Peyer's patch (tissue), 4 donors: ENCODE results near the gene ITGAD. TPM values are rescaled to one million over a fixed set of nuclear protein-coding genes. Genes with fewer than 3 reads are reported as not detected.

Source experiments
- DNase-seq, 3 donors: peaks; one replicate each; pipeline ENCODE4 v3.0.0-alpha.2; 2017 to 2019
- H3K27ac ChIP-seq, 4 donors: fragments of 200-600 bp; sonication (generic); one replicate each; pipeline ENCODE4 v1.5.1; 2016 to 2019
- H3K27me3 ChIP-seq, 2 donors: fragments of 200-600 bp; sonication (generic); one replicate each; pipeline ENCODE4 v1.5.1; 2019
- H3K36me3 ChIP-seq, 3 donors: fragments of 200-600 bp; sonication (generic); one replicate each; pipeline ENCODE4 v1.5.1; 2016 to 2019
- H3K4me1 ChIP-seq, 4 donors: fragments of 200-600 bp; sonication (generic); one replicate each; pipeline ENCODE4 v1.5.1; 2016 to 2019
- H3K4me3 ChIP-seq, 4 donors: fragments of 200-600 bp; sonication (generic); 1 replicate in 3 of 4; 2 replicates in 1 of 4; pipeline ENCODE4 v1.5.1; 2016 to 2019; ENCODE audit warnings: mild to moderate bottlenecking in 1 of 4
- H3K9me3 ChIP-seq, 4 donors: fragments of 200-600 bp; sonication (generic); one replicate each; pipeline ENCODE4 v1.5.1; 2016 to 2019; ENCODE audit warnings: mild to moderate bottlenecking in 1 of 4
- POLR2A ChIP-seq, 2 donors: fragments of 450-650 bp; IDR thresholded peaks; one replicate each; pipeline ENCODE4 v1.5.1; 2017; ENCODE audit warnings: antibody characterized with exemption in 2 of 2, mild to moderate bottlenecking in 2 of 2, moderate library complexity in 2 of 2
- total RNA-seq, 4 donors: library from RNA; depleted of rRNA; stranded (reverse); fragments of >200 nt; gene quantifications; one replicate each; pipeline ENCODE4 v1.1.0, GENCODE V29; 2016
- TF ChIP-seq, protein P1 (sequence below), 6 experiments: fragments of 450-650 bp in 4 of 6; fragments of 200-600 bp in 2 of 6; sonication (generic) in 1 of 6; IDR thresholded peaks; one replicate each; pipeline ENCODE4 v1.5.1; 2017 to 2019; ENCODE audit warnings: antibody characterized with exemption in 6 of 6, mild to moderate bottlenecking in 3 of 6, moderate library complexity in 1 of 6

ITGAD gene
- total RNA-seq, 4 donors from 2014 or later = 0.83 TPM; not detected in 3

DNA sequence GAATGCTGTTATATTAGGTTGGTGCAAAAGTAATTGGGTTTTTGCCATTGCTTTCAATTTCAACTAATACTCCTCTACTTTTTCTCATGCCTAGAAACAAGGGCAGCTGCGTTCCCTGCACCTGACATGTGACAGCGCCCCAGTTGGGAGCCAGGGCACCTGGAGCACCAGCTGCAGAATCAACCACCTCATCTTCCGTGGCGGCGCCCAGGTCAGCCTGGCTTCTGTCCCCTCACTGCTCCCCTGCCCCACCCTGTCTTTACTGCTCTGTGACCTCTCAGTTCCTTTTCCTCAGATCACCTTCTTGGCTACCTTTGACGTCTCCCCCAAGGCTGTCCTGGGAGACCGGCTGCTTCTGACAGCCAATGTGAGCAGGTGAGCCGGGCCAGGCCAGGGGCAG lies 16.4 kb upstream of the ITGAD start:
- no peak for TF ChIP-seq POLR2A (IDR thresholded peaks at IDR 0.05)
- TF ChIP-seq, protein P1, sequence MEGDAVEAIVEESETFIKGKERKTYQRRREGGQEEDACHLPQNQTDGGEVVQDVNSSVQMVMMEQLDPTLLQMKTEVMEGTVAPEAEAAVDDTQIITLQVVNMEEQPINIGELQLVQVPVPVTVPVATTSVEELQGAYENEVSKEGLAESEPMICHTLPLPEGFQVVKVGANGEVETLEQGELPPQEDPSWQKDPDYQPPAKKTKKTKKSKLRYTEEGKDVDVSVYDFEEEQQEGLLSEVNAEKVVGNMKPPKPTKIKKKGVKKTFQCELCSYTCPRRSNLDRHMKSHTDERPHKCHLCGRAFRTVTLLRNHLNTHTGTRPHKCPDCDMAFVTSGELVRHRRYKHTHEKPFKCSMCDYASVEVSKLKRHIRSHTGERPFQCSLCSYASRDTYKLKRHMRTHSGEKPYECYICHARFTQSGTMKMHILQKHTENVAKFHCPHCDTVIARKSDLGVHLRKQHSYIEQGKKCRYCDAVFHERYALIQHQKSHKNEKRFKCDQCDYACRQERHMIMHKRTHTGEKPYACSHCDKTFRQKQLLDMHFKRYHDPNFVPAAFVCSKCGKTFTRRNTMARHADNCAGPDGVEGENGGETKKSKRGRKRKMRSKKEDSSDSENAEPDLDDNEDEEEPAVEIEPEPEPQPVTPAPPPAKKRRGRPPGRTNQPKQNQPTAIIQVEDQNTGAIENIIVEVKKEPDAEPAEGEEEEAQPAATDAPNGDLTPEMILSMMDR (IDR thresholded peaks at IDR 0.05) = no peak
- no peak overlapping the region for H3K4me3 ChIP-seq
- no peak overlapping the region for H3K27ac ChIP-seq
- H3K27me3 ChIP-seq = no peaks in the 10 kb centered on the region
- no peaks in the 10 kb centered on the region for H3K9me3 ChIP-seq
- H3K4me1 ChIP-seq = no peaks in the 10 kb centered on the region
- peak in 1 of 3 donors; percentile 70 for DNase-seq
- no peaks in the 10 kb centered on the region for H3K36me3 ChIP-seq

DNA sequence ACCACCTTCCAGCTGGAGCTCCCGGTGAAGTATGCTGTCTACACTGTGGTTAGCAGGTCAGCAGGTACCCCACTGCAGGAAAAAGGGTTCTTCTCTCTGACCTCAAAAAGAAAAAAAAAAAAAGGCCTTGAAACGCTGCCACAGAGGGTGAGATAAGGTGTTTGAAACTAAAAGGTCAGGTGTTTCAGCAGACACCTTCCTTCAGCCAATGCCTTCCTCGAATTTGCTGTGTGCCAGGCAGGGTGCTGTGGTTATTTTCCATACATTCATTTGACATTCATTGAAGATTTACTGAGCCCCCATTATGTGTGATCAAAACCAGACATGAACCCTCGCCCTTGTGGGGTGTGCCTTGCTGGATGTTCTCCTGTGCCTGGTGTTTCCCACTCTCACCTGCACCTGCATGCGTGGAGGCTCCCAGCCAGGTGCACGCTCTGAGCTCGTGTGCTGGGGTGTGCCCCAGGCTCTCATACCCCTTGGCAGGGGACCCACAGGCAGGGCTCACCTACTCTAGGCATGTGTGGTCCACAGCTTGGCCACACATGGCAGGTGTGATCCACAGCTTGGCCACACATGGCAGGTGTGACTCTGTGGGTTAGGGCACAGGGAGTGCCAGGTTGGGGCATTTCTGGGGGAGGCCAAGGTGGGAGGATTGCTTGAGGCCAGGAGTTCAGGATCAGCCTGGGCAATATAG lies 15.8 kb upstream of the ITGAD start:
- no peaks in the 10 kb centered on the region for H3K27me3 ChIP-seq
- no peaks in the 10 kb centered on the region for H3K4me1 ChIP-seq
- no peaks in the 10 kb centered on the region for H3K36me3 ChIP-seq
- no peak for DNase-seq
- no peak overlapping the region for H3K4me3 ChIP-seq
- H3K27ac ChIP-seq = no peak overlapping the region
- H3K9me3 ChIP-seq = no peaks in the 10 kb centered on the region
- no peak for TF ChIP-seq POLR2A (IDR thresholded peaks at IDR 0.05)
- TF ChIP-seq, protein P1 (IDR thresholded peaks at IDR 0.05) = no peak

DNA sequence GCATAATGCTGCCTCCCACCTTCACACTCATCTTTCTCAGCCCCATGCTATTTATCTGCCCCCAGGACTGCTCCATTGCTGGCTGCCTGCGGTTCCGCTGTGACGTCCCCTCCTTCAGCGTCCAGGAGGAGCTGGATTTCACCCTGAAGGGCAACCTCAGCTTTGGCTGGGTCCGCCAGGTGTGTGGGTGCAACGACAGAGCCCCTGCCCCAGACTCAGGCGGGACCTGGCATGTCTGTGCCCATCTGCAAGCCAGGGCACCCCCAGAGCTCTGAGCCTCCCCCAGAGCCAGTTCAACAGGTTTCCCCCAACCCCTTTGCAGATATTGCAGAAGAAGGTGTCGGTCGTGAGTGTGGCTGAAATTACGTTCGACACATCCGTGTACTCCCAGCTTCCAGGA lies 12.9 kb upstream of the ITGAD start:
- H3K4me3 ChIP-seq = no peak overlapping the region
- H3K4me1 ChIP-seq = peaks cover 0 to 2% (median 0%) of the 10 kb centered on the region in 4 donors
- H3K27ac ChIP-seq = no peak overlapping the region
- H3K9me3 ChIP-seq = no peaks in the 10 kb centered on the region
- TF ChIP-seq, protein P1 (IDR thresholded peaks at IDR 0.05) = no peak
- no peak for TF ChIP-seq POLR2A (IDR thresholded peaks at IDR 0.05)
- no peaks in the 10 kb centered on the region for H3K27me3 ChIP-seq
- DNase-seq = no peak
- H3K36me3 ChIP-seq = no peaks in the 10 kb centered on the region

DNA sequence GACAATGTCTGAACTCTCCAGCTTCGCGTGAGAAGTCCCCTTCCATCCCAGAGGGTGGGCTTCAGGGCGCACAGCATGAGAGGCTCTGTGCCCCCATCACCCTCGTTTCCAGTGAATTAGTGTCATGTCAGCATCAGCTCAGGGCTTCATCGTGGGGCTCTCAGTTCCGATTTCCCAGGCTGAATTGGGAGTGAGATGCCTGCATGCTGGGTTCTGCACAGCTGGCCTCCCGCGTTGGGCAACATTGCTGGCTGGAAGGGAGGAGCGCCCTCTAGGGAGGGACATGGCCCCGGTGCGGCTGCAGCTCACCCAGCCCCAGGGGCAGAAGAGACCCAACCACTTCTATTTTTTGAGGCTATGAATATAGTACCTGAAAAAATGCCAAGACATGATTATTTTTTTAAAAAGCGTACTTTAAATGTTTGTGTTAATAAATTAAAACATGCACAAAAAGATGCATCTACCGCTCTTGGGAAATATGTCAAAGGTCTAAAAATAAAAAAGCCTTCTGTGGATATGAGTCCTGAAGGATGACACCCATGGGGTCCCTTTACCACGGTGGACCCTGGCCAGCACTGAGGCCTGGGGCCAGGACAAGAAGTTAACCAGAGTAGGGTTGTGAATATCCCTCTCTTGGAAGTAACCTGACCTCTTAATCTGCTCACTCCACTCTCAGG lies 10.5 kb upstream of the ITGAD start:
- H3K36me3 ChIP-seq = no peaks in the 10 kb centered on the region
- H3K9me3 ChIP-seq = no peaks in the 10 kb centered on the region
- no peak overlapping the region for H3K4me3 ChIP-seq
- peaks cover 0 to 9% (median 0%) of the 10 kb centered on the region in 4 donors for H3K4me1 ChIP-seq
- no peak overlapping the region for H3K27ac ChIP-seq
- no peaks in the 10 kb centered on the region for H3K27me3 ChIP-seq
- TF ChIP-seq, protein P1 (IDR thresholded peaks at IDR 0.05) = peak in 5 of 6 experiments; percentile 35 to 75 (median 69)
- no peak for TF ChIP-seq POLR2A (IDR thresholded peaks at IDR 0.05)
- DNase-seq = peak; percentile 58 to 85 (median 79)

DNA sequence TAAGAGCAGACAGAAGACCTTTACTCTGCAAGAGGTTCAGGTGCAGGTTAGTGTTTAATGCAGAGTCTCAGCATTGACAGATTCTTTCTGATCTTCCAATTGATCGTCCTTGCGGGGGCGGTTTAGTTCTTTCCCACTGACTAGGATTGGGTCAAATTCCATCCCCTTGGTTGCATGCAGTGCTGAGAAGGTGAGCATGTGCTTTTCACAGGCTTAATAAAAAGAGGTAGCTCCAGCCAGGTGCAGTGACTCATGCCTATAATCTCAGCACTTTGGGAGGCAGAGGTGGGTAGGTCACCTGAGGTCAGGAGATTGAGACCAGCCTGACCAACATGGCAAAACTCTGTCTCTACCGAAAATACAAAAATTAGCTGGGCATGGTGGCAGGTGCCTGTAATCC lies 7.5 kb upstream of the ITGAD start:
- H3K27ac ChIP-seq = no peak overlapping the region
- no peak overlapping the region for H3K4me3 ChIP-seq
- peaks cover 0 to 9% (median 0%) of the 10 kb centered on the region in 4 donors for H3K4me1 ChIP-seq
- no peak for TF ChIP-seq POLR2A (IDR thresholded peaks at IDR 0.05)
- TF ChIP-seq, protein P1 (IDR thresholded peaks at IDR 0.05) = no peak
- no peaks in the 10 kb centered on the region for H3K9me3 ChIP-seq
- no peaks in the 10 kb centered on the region for H3K27me3 ChIP-seq
- H3K36me3 ChIP-seq = no peaks in the 10 kb centered on the region
- DNase-seq = peak in 1 of 3 donors; percentile 56
